ENCODE measurements around the gene SLC2A9. TPM values are rescaled to one million over a fixed set of nuclear protein-coding genes. Genes with fewer than 3 reads are reported as not detected.

The SLC2A9 gene
- polyA plus RNA-seq, 1 donor from 2014 or later, result not detected

DNA sequence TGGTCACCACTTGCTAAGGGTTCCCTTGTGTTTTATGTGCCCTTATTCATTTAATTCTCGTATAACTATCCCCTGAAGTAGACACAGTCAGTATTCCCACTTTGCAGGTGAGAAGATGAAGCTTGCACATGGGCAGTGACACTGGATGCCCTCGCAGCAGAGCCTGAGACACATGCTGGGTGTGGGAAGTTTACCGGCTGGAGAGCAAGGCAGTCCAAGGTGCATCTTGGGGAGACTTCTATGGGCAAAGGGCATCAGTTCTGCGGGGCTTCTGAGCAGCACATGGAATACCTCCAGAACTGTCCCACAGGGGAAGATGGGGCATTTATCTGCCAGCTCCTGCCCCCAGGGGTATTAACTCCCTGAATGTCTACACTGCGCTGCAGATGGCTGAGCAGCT, 92.2 kb downstream of the SLC2A9 start:
- H3K9me2 ChIP-seq (ENCODE audit: insufficient read depth, low read length), result no peaks in the 10 kb centered on the region
- H3K36me3 ChIP-seq (ENCODE audit: insufficient read depth, low read length), result no peaks in the 10 kb centered on the region
- no peaks in the 10 kb centered on the region for H3F3A ChIP-seq (ENCODE audit: insufficient read depth, low read length, poor library complexity, severe bottlenecking)
- no peak overlapping the region for H3K9ac ChIP-seq (ENCODE audit: low read length)
- no peak overlapping the region for H3K4me2 ChIP-seq (ENCODE audit: low read length)
- H2AFZ ChIP-seq (ENCODE audit: low read depth, low read length), result no peak overlapping the region
- no peaks in the 10 kb centered on the region for H3K79me2 ChIP-seq (replicated peaks; ENCODE audit: insufficient read depth, low read length)
- no peaks in the 10 kb centered on the region for H3K9me3 ChIP-seq (ENCODE audit: low read length)
- TF ChIP-seq EP300 (conservative IDR thresholded peaks at IDR 0.05; ENCODE audit: poor library complexity, severe bottlenecking) (no peak), RAD21 (conservative IDR thresholded peaks at IDR 0.05) (no peak), SMC3 (conservative IDR thresholded peaks at IDR 0.05; ENCODE audit: poor library complexity) (no peak), REST (IDR thresholded peaks at IDR 0.05; ENCODE audit: borderline replicate concordance) (no peak), TAF1 (IDR thresholded peaks at IDR 0.05; ENCODE audit: low read depth) (no peak), POLR2AphosphoS5 (IDR thresholded peaks at IDR 0.05) (no peak), MXI1 (conservative IDR thresholded peaks at IDR 0.05; ENCODE audit: poor library complexity, severe bottlenecking) (no peak), EZH2 (IDR thresholded peaks at IDR 0.05; ENCODE audit: borderline replicate concordance, insufficient read depth, low read length, poor library complexity, severe bottlenecking) (no peak)
- TF ChIP-seq, protein P1, sequence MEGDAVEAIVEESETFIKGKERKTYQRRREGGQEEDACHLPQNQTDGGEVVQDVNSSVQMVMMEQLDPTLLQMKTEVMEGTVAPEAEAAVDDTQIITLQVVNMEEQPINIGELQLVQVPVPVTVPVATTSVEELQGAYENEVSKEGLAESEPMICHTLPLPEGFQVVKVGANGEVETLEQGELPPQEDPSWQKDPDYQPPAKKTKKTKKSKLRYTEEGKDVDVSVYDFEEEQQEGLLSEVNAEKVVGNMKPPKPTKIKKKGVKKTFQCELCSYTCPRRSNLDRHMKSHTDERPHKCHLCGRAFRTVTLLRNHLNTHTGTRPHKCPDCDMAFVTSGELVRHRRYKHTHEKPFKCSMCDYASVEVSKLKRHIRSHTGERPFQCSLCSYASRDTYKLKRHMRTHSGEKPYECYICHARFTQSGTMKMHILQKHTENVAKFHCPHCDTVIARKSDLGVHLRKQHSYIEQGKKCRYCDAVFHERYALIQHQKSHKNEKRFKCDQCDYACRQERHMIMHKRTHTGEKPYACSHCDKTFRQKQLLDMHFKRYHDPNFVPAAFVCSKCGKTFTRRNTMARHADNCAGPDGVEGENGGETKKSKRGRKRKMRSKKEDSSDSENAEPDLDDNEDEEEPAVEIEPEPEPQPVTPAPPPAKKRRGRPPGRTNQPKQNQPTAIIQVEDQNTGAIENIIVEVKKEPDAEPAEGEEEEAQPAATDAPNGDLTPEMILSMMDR (IDR thresholded peaks at IDR 0.05; ENCODE audit: poor library complexity, severe bottlenecking), result no peak
- H3K27ac ChIP-seq (ENCODE audit: low read length), result no peak overlapping the region
- no peaks in the 10 kb centered on the region for H4K20me1 ChIP-seq (ENCODE audit: insufficient read depth)
- H3K4me3 ChIP-seq (ENCODE audit: low read length), result no peak overlapping the region
- no peaks in the 10 kb centered on the region for H3K27me3 ChIP-seq (ENCODE audit: insufficient read depth, low read depth, low read length)

GRCh38 chr4:9927341-9928007, 93.8 kb downstream of the SLC2A9 start:
- Histone ChIP-seq H3K36me3 (ENCODE audit: insufficient read depth, low read length) (no peaks in the 10 kb centered on the region), H3K27ac (ENCODE audit: low read length) (no peak overlapping the region), H3K4me3 (ENCODE audit: low read length) (no peak overlapping the region), H3K9me2 (ENCODE audit: insufficient read depth, low read length) (no peaks in the 10 kb centered on the region), H3K27me3 (ENCODE audit: insufficient read depth, low read depth, low read length) (no peaks in the 10 kb centered on the region), H3K9me3 (ENCODE audit: low read length) (no peaks in the 10 kb centered on the region), H3K4me2 (ENCODE audit: low read length) (no peak overlapping the region), H3K9ac (ENCODE audit: low read length) (no peak overlapping the region), H2AFZ (ENCODE audit: low read depth, low read length) (no peak overlapping the region), H3K79me2 (replicated peaks; ENCODE audit: insufficient read depth, low read length) (no peaks in the 10 kb centered on the region), H3F3A (ENCODE audit: insufficient read depth, low read length, poor library complexity, severe bottlenecking) (no peaks in the 10 kb centered on the region), H4K20me1 (ENCODE audit: insufficient read depth) (no peaks in the 10 kb centered on the region)
- no peak for TF ChIP-seq MXI1 (conservative IDR thresholded peaks at IDR 0.05; ENCODE audit: poor library complexity, severe bottlenecking)
- TF ChIP-seq SMC3 (conservative IDR thresholded peaks at IDR 0.05; ENCODE audit: poor library complexity), result no peak
- TF ChIP-seq RAD21 (conservative IDR thresholded peaks at IDR 0.05), result no peak
- TF ChIP-seq EP300 (conservative IDR thresholded peaks at IDR 0.05; ENCODE audit: poor library complexity, severe bottlenecking), result no peak
- TF ChIP-seq EZH2 (IDR thresholded peaks at IDR 0.05; ENCODE audit: borderline replicate concordance, insufficient read depth, low read length, poor library complexity, severe bottlenecking), result no peak
- no peak for TF ChIP-seq REST (IDR thresholded peaks at IDR 0.05; ENCODE audit: borderline replicate concordance)
- no peak for TF ChIP-seq TAF1 (IDR thresholded peaks at IDR 0.05; ENCODE audit: low read depth)
- TF ChIP-seq, protein P1 (IDR thresholded peaks at IDR 0.05; ENCODE audit: poor library complexity, severe bottlenecking), result no peak
- no peak for TF ChIP-seq POLR2AphosphoS5 (IDR thresholded peaks at IDR 0.05)
